H1 (cell line): ENCODE measurements around the gene WDR54. TPM values are rescaled to one million over a fixed set of nuclear protein-coding genes. Genes with fewer than 3 reads are reported as not detected.
A peak's percentile ranks its signal among the peaks of the same experiment; 100 is the strongest.

Experiments used
- CTCF ChIA-PET: fragments of 300-600 bp; sonication (Branson Sonifier 250); formaldehyde crosslinking; loops from one replicate; lab custom pipeline; 2021; ENCODE audit not compliant: partially characterized antibody; lab: Charles Lee
- POLR2A ChIA-PET: fragments of 300-600 bp; sonication (Branson Sonifier 250); formaldehyde crosslinking; loops from one replicate; lab custom pipeline; 2021; ENCODE audit warnings: inconsistent platforms; ENCODE audit not compliant: partially characterized antibody; lab: Charles Lee
- DNase-seq, 2 experiments: peaks; one replicate each; pipeline versions ENCODE4 v3.0.0 to v3.0.0-alpha.2; 2010 to 2022; ENCODE audit warnings: low spot score in 2 of 2, low read depth in 1 of 2, mixed read lengths in 1 of 2
- FAIRE-seq: peaks from 2 replicates; lab custom pipeline; 2011; peaks lifted over from hg19 to GRCh38; lab: Jason Lieb, UNC
- H2AFZ ChIP-seq: 2 replicates; pipeline ENCODE4 v1.8.1; 2012; ENCODE audit warnings: low read length, inconsistent platforms
- H2AK5ac ChIP-seq: 2 replicates; pipeline ENCODE4 v1.6.1; 2013; ENCODE audit warnings: low read depth, low read length
- H2BK120ac ChIP-seq: replicated peaks from 2 replicates; pipeline ENCODE3; 2013; ENCODE audit warnings: low read depth, low read length, inconsistent platforms
- H2BK12ac ChIP-seq: 2 replicates; pipeline ENCODE4 v1.6.1; 2013; ENCODE audit warnings: low read depth, low read length
- H2BK15ac ChIP-seq: 2 replicates; pipeline ENCODE4 v1.6.1; 2013; ENCODE audit warnings: low read length
- H2BK20ac ChIP-seq: 2 replicates; pipeline ENCODE4 v1.6.1; 2013; ENCODE audit warnings: low read length
- H2BK5ac ChIP-seq: 2 replicates; pipeline ENCODE4 v1.6.1; 2013; ENCODE audit warnings: low read depth, low read length
- H3K14ac ChIP-seq: 2 replicates; pipeline ENCODE4 v1.6.1; 2013; ENCODE audit warnings: inconsistent platforms; ENCODE audit not compliant: insufficient read length
- H3K18ac ChIP-seq: 2 replicates; pipeline ENCODE4 v1.6.1; 2013; ENCODE audit warnings: low read length; ENCODE audit errors: extremely low read depth
- H3K23ac ChIP-seq: 2 replicates; pipeline ENCODE4 v1.6.1; 2013; ENCODE audit warnings: inconsistent platforms; ENCODE audit not compliant: insufficient read length
- H3K23me2 ChIP-seq: 2 replicates; pipeline ENCODE4 v1.6.1; 2013; ENCODE audit warnings: low read depth, low read length
- H3K27ac ChIP-seq: 2 replicates; pipeline ENCODE4 v1.6.1; 2011; ENCODE audit warnings: low read depth, low read length, inconsistent platforms
- H3K27me3 ChIP-seq, 4 experiments: replicated peaks in 1 of 4; 1 replicate in 1 of 4; 2 replicates in 3 of 4; pipeline versions ENCODE4 v1.6.1 to v1.8.1; 2011 to 2013; ENCODE audit warnings: low read length in 3 of 4, mild to moderate bottlenecking in 3 of 4, inconsistent platforms in 2 of 4, mixed read lengths in 2 of 4, moderate library complexity in 1 of 4; ENCODE audit not compliant: control insufficient read depth in 3 of 4, insufficient read depth in 3 of 4; ENCODE audit errors: extremely low read depth in 1 of 4
- H3K36me3 ChIP-seq, 4 experiments: 2 replicates each; pipeline versions ENCODE4 v1.6.1 to v1.8.1; 2011 to 2013; ENCODE audit warnings: mild to moderate bottlenecking in 4 of 4, low read length in 3 of 4, moderate library complexity in 2 of 4, control low read depth in 1 of 4, inconsistent platforms in 1 of 4; ENCODE audit not compliant: insufficient read depth in 4 of 4, control insufficient read depth in 2 of 4
- H3K4ac ChIP-seq: replicated peaks from 2 replicates; pipeline ENCODE3; 2013; ENCODE audit warnings: low read length, low read depth, mixed read lengths, inconsistent platforms; ENCODE audit not compliant: insufficient read length
- H3K4me1 ChIP-seq, 4 experiments: replicated peaks in 1 of 4; 1 replicate in 1 of 4; 2 replicates in 3 of 4; pipeline versions ENCODE4 v1.6.1 to v1.8.1; 2011 to 2013; ENCODE audit warnings: low read length in 3 of 4, inconsistent platforms in 2 of 4, mixed read lengths in 1 of 4; ENCODE audit not compliant: insufficient read depth in 4 of 4, control insufficient read depth in 3 of 4
- H3K4me2 ChIP-seq, 2 experiments: 2 replicates each; pipeline versions ENCODE4 v1.6.1 to v1.8.1; 2011 to 2013; ENCODE audit warnings: low read depth in 2 of 2, low read length in 2 of 2, control low read depth in 1 of 2, inconsistent platforms in 1 of 2, mild to moderate bottlenecking in 1 of 2; ENCODE audit not compliant: insufficient read depth in 1 of 2
- H3K4me3 ChIP-seq, 4 experiments: fragments of 200-600, 300-600 bp in 1 of 4; sonication (generic), shearing (Covaris generic), sonication (Bioruptor Twin) in 1 of 4; 2 replicates each; pipeline versions ENCODE4 v1.5.1 to v1.8.1; 2011 to 2016; ENCODE audit warnings: low read length in 4 of 4, low read depth in 3 of 4, control low read depth in 2 of 4, inconsistent platforms in 2 of 4, mild to moderate bottlenecking in 2 of 4, mixed read lengths in 1 of 4, moderate library complexity in 1 of 4; ENCODE audit not compliant: insufficient read depth in 2 of 4; ENCODE audit errors: extremely low read depth in 1 of 4
- H3K56ac ChIP-seq: replicated peaks from 2 replicates; pipeline ENCODE3; 2013; ENCODE audit warnings: low read depth, mild to moderate bottlenecking, mixed read lengths, low read length, inconsistent platforms; ENCODE audit not compliant: insufficient read length
- H3K79me1 ChIP-seq: 2 replicates; pipeline ENCODE4 v1.6.1; 2013; ENCODE audit warnings: low read depth, low read length, control low read depth
- H3K79me2 ChIP-seq, 2 experiments: 2 replicates each; pipeline versions ENCODE4 v1.6.1 to v1.8.1; 2012 to 2013; ENCODE audit warnings: low read length in 2 of 2, mild to moderate bottlenecking in 2 of 2, inconsistent platforms in 1 of 2; ENCODE audit not compliant: insufficient read depth in 2 of 2, control insufficient read depth in 1 of 2
- H3K9ac ChIP-seq, 4 experiments: replicated peaks in 1 of 4; 1 replicate in 1 of 4; 2 replicates in 3 of 4; pipeline versions ENCODE4 v1.6.1 to v1.8.1; 2011 to 2013; ENCODE audit warnings: low read depth in 3 of 4, low read length in 3 of 4, control low read depth in 2 of 4, mild to moderate bottlenecking in 2 of 4, moderate library complexity in 2 of 4, inconsistent platforms in 1 of 4; ENCODE audit errors: extremely low read depth in 1 of 4
- H3K9me3 ChIP-seq, 2 experiments: 2 replicates each; pipeline versions ENCODE4 v1.6.1 to v1.8.1; 2012 to 2013; ENCODE audit warnings: mild to moderate bottlenecking in 2 of 2, moderate library complexity in 2 of 2, control low read depth in 1 of 2, inconsistent platforms in 1 of 2, low read depth in 1 of 2, low read length in 1 of 2, mixed read lengths in 1 of 2; ENCODE audit not compliant: insufficient read depth in 2 of 2
- H4K20me1 ChIP-seq, 2 experiments: replicated peaks in 1 of 2; 2 replicates each; pipeline versions ENCODE3 to v1.8.1; 2011 to 2013; ENCODE audit warnings: inconsistent platforms in 2 of 2, low read length in 2 of 2, mild to moderate bottlenecking in 1 of 2; ENCODE audit not compliant: insufficient read depth in 2 of 2, control insufficient read depth in 1 of 2
- H4K5ac ChIP-seq: 2 replicates; pipeline ENCODE4 v1.6.1; 2013; ENCODE audit warnings: low read length, low read depth, mixed read lengths, inconsistent platforms; ENCODE audit not compliant: insufficient read length
- H4K8ac ChIP-seq: 2 replicates; pipeline ENCODE4 v1.8.0; 2013; ENCODE audit warnings: mild to moderate bottlenecking, moderate library complexity, low read length, inconsistent platforms; ENCODE audit not compliant: insufficient read depth; ENCODE audit errors: extremely low read depth
- H4K91ac ChIP-seq: replicated peaks from 2 replicates; pipeline ENCODE3; 2013; ENCODE audit warnings: low read length, mixed read lengths, inconsistent platforms; ENCODE audit not compliant: insufficient read length
- E2F6 ChIP-seq: IDR thresholded peaks from 2 replicates; pipeline ENCODE4 v1.6.1; 2012; ENCODE audit warnings: inconsistent platforms
- NANOG ChIP-seq: IDR thresholded peaks from 2 replicates; pipeline ENCODE4 v1.6.1; 2011; ENCODE audit warnings: low read length, low read depth, mild to moderate bottlenecking, inconsistent platforms; ENCODE audit not compliant: insufficient read depth, poor library complexity, severe bottlenecking
- POLR2A ChIP-seq, 2 experiments: IDR thresholded peaks; 1 replicate in 1 of 2; 2 replicates in 1 of 2; pipeline ENCODE4 v1.6.1; 2011; ENCODE audit warnings: low read depth in 2 of 2, low read length in 2 of 2, mild to moderate bottlenecking in 2 of 2; ENCODE audit errors: control extremely low read depth in 1 of 2
- POLR2AphosphoS5 ChIP-seq: IDR thresholded peaks from 2 replicates; pipeline ENCODE4 v1.6.1; 2011; ENCODE audit warnings: low read depth, low read length
- RBBP5 ChIP-seq: IDR thresholded peaks from 2 replicates; pipeline ENCODE4 v1.7.1; 2012; ENCODE audit warnings: low read depth, mild to moderate bottlenecking, inconsistent platforms, low read length, moderate library complexity, borderline replicate concordance
- SIN3A ChIP-seq, 2 experiments: IDR thresholded peaks in 1 of 2; conservative IDR thresholded peaks in 1 of 2; 2 replicates each; pipeline ENCODE4 v1.6.1; 2011 to 2012; ENCODE audit warnings: low read length in 2 of 2, improper control_type of control experiment in 1 of 2, low read depth in 1 of 2, mild to moderate bottlenecking in 1 of 2
- WGBS, 2 experiments: shearing (Covaris generic) in 1 of 2; methylation state at CpG; one replicate each; pipeline versions ENCODE4 v1.1.6 to v1.1.7; 2013 to 2015; ENCODE audit warnings: low lambda C conversion rate in 2 of 2, mixed read lengths in 2 of 2, inconsistent platforms in 1 of 2, low coverage in 1 of 2, missing lambda C conversion rate in 1 of 2; ENCODE audit not compliant: insufficient replicate concordance in 2 of 2, insufficient coverage in 1 of 2, insufficient read length in 1 of 2; ENCODE audit errors: extremely low coverage in 1 of 2, missing lambda C conversion rate in 1 of 2; 5-methylcytosine and 5-hydroxymethylcytosine counted together
- polyA plus RNA-seq, 7 experiments: library from polyadenylated mRNA; depleted of rRNA in 3 of 7; stranded (reverse) in 5 of 7; unstranded in 2 of 7; fragments of >200 nt in 5 of 7; fragments of 200-250 nt in 2 of 7; gene quantifications; 1 replicate in 5 of 7; 2 replicates in 1 of 7; 4 replicates in 1 of 7; pipeline versions ENCODE4 v1.2.1 to v1.2.3, GENCODE V29; 2011 to 2013; ENCODE audit warnings: missing spikeins in 2 of 7, mixed read lengths in 2 of 7
- total RNA-seq: library from RNA; stranded (reverse); fragmentation: NEBNext Ultra II Directional; extraction: Animal tissue kit (Norgen Biotek cat#: 25700); gene quantifications from 2 replicates; pipeline ENCODE4 v1.2.1, GENCODE V29; 2021

The WDR54 gene
- total and polyA plus RNA-seq, 2 of the 8 experiments (the other 6 are each of a cell fraction or from before 2014, with no cell fraction given), result 41.6 to 125 TPM

GRCh38 chr2:74425523-74425922 is 4.0 kb downstream of the WDR54 start:
- H3K14ac ChIP-seq, result no peak overlapping the region
- H3K9me3 ChIP-seq, result no peaks in the 10 kb centered on the region
- H2BK5ac ChIP-seq, result no peak overlapping the region
- H2BK120ac ChIP-seq, result no peak overlapping the region
- H4K91ac ChIP-seq, result no peak overlapping the region
- no peak overlapping the region for H3K4ac ChIP-seq
- peaks cover 4 to 18% of the 10 kb centered on the region in 2 experiments for H4K20me1 ChIP-seq
- 89% methylated on average over 7 of the region's 7 CpGs; no CpG with 5 or more reads in 1 of the 2 experiments for WGBS, 2 experiments
- H3K27ac ChIP-seq, result no peak overlapping the region
- H3K23me2 ChIP-seq, result peaks cover 10% of the 10 kb centered on the region
- no peak overlapping the region for H3K4me3 ChIP-seq
- H3K36me3 ChIP-seq, result peaks cover 13 to 60% (median 44%) of the 10 kb centered on the region in 4 experiments; a peak in 7 of 8 replicates
- ChIA-PET POLR2A (interaction anchor here (0.6 to 5.5 kb wide), 6 partner anchors 11 to 78 kb away, joined by 3 to 42 read pairs (median 6); partner anchors contain the start of gene MRPL53), CTCF (interaction anchor here (0.6 to 0.9 kb wide), 3 partner anchors 13 to 47 kb away, joined by 3 read pairs; partner anchors contain the start of gene MRPL53)
- H3K56ac ChIP-seq, result no peak overlapping the region
- no peak overlapping the region for H2AFZ ChIP-seq
- H3K18ac ChIP-seq, result no peak overlapping the region
- H3K23ac ChIP-seq, result no peak overlapping the region
- 0 out of 7 replicates have a peak, but pooled peaks cover 0 to 2% (median 0%) of the 10 kb centered on the region in 4 experiments for H3K27me3 ChIP-seq
- no peaks in the 10 kb centered on the region for H3K79me2 ChIP-seq
- H4K8ac ChIP-seq, result no peak overlapping the region
- H2AK5ac ChIP-seq, result no peak overlapping the region
- H2BK15ac ChIP-seq, result no peak overlapping the region
- no peak overlapping the region for H4K5ac ChIP-seq
- TF ChIP-seq RBBP5 (no peak), E2F6 (no peak), POLR2A (IDR thresholded peaks at IDR 0.05; ENCODE audit: control extremely low read depth in 1 of 2, low read depth in 2 of 2, low read length in 2 of 2) (peak in 1 of 2 experiments; percentile 48; a peak in 1 of 3 replicates), POLR2AphosphoS5 (peak; percentile 43), SIN3A (conservative IDR thresholded peaks at IDR 0.05 in 1 of 2, IDR thresholded peaks at IDR 0.05 in 1 of 2; ENCODE audit: low read depth in 1 of 2, low read length in 2 of 2) (no peak), NANOG (no peak)
- H3K79me1 ChIP-seq, result peaks cover 4% of the 10 kb centered on the region; the same call in 1 of the 2 replicates
- no peak overlapping the region for H3K4me2 ChIP-seq
- H2BK12ac ChIP-seq, result no peak overlapping the region
- H2BK20ac ChIP-seq, result no peak overlapping the region
- peaks cover 0 to 5% (median 3%) of the 10 kb centered on the region in 4 experiments; a peak in 3 of 7 replicates for H3K4me1 ChIP-seq
- H3K9ac ChIP-seq, result no peak overlapping the region
- no peak for FAIRE-seq
- DNase-seq, result no peak
